Urothelium cell line (cell line): ENCODE data around the gene NAT8.
"Not testable (repeated sequence)": the region's sequence is repeated elsewhere in the genome, so short reads cannot be mapped to it uniquely, and the experiment has no call there.

ENCODE experiments used
- DNase-seq: peaks from one replicate; pipeline ENCODE4 v3.0.0; 2011; ENCODE audit warnings: low spot score, mixed read lengths
- FAIRE-seq: peaks from 2 replicates; lab custom pipeline; 2011; peaks lifted over from hg19 to GRCh38; lab: Jason Lieb, UNC

Gene NAT8, protein sequence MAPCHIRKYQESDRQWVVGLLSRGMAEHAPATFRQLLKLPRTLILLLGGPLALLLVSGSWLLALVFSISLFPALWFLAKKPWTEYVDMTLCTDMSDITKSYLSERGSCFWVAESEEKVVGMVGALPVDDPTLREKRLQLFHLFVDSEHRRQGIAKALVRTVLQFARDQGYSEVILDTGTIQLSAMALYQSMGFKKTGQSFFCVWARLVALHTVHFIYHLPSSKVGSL

DNA sequence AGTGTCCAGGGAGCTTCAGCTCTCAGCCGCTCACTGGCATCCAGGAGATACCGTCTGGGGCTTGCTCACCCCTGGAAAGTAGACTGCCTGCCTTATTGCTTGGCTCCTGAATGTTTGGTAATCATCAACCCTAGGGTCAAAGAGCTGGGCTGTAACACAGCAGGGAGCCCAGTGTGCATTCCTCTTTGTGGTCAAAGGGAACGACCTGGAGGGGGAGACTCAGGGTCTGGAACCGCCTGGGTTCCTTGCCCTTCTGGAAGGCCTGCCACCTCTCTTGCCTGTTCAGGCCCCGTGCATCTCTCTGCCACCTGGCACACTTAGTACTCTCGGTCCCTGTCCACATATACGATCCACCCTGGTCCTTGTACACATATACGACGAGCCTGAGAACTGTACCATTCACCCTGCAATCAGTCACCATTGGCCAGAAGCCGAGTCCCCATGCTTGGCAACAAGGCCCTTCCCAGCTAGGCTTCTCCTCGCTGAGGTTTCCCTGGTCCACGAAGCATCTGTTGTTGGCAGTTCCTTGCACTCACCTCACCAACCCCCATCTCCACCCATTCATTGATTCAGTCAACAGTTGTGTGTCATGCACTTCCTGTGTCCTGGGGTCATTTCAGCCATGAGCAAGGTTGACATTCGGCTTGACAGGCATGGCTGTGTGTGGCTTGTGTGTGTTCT is at the start of gene NAT8:
NAT8 (minus strand) TSS at position 85 of the 681 bp plus-strand sequence. CDS start 794 bp downstream, outside the sequence.
- DNase-seq, result no peak
- peak; percentile 77 for FAIRE-seq

DNA sequence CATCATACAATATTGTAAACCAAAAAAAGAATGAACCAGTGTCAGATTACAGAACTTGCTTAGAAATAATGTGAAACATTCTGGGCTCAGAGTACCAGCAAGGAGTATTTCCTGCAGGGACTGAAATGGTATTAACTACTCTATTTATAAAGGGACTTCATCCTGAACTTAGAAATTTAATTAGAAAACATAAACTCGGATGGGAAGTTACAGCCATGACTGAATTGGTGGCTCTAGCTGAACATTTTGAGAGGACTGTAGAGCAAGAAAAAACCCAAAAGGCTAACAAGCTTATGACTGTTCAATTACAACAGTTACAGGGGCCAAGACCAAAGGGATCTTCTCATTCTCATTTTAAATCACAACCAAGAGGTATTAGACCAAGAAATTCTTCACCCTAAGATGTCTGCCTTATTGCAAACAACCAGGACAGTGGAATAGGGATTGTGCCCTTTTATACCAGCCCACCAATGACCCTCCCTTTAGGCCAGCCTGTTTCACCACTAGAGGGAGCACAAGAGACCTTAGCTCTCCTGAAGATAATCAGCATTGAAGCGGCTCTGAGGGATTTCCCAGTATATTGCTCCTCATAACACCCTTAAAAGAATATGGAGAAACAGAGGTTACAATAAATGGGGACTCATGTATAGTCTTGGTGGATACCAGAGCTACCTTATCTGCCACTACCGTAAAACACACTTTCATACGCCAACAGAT is 48.3 kb upstream of the NAT8 start:
- DNase-seq, result not testable (repeated sequence)
- FAIRE-seq, result peak; percentile 55

GRCh38 chr2:73688494-73688893 is 46.3 kb upstream of the NAT8 start:
- FAIRE-seq, DNase-seq: not testable (repeated sequence)

DNA sequence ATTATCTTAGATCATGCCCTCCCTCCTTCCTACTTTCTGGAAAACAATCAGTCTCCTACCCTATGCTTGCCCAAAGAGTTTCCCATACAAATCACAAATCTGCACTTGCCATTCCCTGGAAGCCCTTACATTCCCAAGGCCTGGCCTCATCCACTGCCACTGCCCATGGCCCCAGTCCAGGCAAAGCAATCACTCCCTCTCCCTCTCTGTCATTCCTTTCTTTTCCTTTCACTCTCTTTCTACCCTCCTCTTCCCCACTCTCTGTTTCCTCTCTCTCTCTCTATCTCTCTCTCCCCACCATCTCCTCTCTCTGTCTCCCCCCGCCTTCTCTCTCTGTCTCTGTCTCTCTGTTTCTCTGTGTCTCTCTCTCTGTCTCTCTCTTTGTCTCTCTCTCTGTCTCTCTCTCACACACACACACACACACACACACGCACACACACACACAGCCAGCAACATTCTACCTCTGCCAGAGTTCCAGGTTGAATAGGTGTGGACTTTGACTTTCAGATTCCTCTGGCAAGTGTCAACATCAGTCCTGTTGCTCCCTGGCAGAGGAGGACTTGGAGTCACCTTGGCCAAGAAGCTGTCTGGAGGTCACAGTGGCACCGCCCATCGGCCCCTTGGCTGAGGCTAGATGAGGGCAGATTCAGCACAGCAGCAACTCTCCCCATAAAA is 43.7 kb upstream of the NAT8 start:
- FAIRE-seq (no peak), DNase-seq (no peak)

DNA sequence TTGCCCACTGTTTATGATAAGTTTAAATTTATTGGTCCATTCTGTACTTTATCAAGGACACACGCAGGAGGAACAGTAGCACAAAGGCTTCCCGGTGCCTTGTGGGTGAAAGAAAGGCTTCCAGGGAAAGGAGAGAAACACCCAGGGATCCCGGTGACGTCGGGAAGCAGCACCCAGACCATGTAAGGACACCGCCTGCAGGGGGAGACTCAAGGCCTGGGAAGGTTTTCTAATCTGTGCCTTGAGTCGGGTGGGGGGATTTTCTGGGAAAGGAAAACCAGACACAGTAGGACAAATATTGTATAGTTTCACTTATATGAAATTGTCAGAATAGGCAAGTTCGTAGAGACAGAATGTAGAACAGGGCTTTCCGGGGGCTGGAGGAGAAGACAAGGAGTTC is 42.7 kb upstream of the NAT8 start:
- DNase-seq, result not testable (repeated sequence)
- FAIRE-seq, result peak; percentile 59

GRCh38 chr2:73684325-73684724 is 42.1 kb upstream of the NAT8 start:
- not testable (repeated sequence) for FAIRE-seq, DNase-seq

- FAIRE-seq, DNase-seq: not testable (repeated sequence)
These were observed 37.8 kb upstream of the NAT8 start for GRCh38 chr2:73679951-73680571.

DNA sequence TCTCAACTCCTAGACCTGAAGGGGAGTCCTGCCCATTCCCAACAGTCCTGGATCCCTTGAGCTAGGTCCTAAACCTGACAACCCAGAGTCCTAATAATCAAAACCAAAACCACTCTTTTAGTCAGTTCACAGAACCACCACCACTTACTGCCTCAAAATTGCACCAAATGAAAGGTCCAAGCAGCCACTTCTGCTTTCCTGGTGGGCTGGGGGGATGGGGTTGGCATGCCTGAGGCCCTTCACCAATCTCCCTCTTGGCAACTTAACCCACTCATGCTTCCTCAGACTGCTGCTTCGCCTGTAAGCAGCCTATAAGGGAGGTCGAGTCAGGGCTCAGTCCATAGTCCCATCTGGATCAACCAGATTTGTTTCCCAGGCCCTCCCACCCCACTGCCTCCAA is 37.0 kb upstream of the NAT8 start:
- DNase-seq, FAIRE-seq: not testable (repeated sequence)

- FAIRE-seq, DNase-seq: not testable (repeated sequence)
These were observed 35.8 kb upstream of the NAT8 start for GRCh38 chr2:73678008-73678407.

- DNase-seq, result not testable (repeated sequence)
- peak; percentile 53 for FAIRE-seq
These were observed 34.0 kb upstream of the NAT8 start for GRCh38 chr2:73676211-73676610.

DNA sequence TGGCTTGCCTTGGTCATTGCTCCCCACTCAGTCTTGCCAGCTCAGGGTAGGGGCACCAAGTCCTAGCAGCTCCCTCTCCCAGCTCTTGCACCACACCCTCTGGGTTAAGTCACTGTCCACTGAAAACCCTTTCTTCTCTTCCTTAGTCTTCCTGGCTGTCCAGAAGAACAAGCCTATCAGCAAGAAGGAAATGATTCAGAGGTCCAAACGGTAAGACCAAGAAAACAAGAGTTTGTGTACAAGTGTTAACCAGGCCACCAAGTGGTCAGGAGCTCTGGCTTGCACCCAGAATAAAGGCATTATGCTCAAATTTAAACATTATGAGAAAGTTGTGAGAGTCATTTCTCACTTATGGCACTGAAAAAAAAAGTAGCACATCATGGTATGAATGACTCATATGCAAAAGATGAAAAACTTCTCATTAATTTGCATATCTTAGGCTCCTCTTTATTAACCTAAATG is 32.5 kb upstream of the NAT8 start:
- DNase-seq, FAIRE-seq: not testable (repeated sequence)

DNA sequence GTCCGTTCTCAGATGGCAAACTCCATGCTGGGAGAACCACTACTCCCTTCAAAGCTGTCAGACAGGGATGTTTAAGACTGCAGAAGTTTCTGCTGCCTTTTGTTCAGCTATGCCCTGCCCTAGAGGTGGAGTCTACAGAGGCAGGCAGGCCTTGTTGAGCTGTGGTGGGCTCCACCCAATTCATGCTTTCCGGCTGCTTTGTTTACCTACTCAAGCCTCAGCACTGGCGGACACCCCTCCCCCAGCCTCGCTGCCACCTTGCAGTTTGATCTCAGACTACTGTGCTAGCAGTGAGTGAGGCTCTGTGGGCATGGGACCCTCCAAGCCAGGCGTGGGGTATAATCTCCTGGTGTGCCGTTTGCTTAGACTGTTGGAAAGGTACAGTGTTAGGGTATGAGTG is 27.8 kb upstream of the NAT8 start:
- not testable (repeated sequence) for DNase-seq, FAIRE-seq

GRCh38 chr2:73667239-73667638 is 25.0 kb upstream of the NAT8 start:
- not testable (repeated sequence) for DNase-seq, FAIRE-seq

DNA sequence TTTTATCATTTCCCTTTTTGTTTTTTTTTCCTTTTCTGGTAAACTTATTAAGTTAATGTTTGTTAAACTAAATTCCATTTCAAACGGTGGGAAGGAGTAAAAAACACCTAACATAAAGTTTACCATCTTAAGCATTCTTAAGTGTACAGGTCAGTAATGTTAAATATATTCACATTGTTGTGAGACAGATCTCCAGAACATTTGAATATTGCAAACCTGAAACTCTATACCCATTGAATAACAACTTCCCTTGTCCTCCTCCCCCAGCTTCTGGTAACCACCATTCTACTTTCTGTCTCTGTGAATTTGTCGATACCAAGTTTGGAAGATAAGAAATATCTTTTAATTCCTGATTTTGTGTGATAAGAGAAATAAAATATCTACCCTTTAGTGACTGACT is 12.0 kb upstream of the NAT8 start:
- FAIRE-seq, result no peak
- DNase-seq, result no peak

GRCh38 chr2:73652348-73652747 is 10.1 kb upstream of the NAT8 start:
- no peak for FAIRE-seq
- no peak for DNase-seq

GRCh38 chr2:73651591-73652230 is 9.5 kb upstream of the NAT8 start:
- FAIRE-seq (no peak), DNase-seq (no peak)

GRCh38 chr2:73647690-73648089 is 5.5 kb upstream of the NAT8 start:
- not testable (repeated sequence) for FAIRE-seq, DNase-seq

DNA sequence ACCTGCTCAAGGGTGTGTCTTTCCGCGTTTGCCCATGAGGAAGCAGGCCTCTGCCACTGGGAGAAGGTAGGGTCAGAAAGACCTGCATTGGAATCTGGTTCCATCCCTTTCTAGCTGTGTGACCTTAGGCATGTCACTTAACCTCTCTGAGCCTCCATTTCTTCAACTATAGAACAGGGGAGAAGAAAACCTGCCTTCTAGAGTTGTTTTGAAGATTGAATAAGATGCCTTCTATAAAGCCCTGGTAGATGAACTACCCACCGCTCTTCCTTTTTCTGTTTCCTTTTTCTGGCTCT is 507 bp downstream of the NAT8 start:
- DNase-seq (no peak), FAIRE-seq (no peak)

DNA sequence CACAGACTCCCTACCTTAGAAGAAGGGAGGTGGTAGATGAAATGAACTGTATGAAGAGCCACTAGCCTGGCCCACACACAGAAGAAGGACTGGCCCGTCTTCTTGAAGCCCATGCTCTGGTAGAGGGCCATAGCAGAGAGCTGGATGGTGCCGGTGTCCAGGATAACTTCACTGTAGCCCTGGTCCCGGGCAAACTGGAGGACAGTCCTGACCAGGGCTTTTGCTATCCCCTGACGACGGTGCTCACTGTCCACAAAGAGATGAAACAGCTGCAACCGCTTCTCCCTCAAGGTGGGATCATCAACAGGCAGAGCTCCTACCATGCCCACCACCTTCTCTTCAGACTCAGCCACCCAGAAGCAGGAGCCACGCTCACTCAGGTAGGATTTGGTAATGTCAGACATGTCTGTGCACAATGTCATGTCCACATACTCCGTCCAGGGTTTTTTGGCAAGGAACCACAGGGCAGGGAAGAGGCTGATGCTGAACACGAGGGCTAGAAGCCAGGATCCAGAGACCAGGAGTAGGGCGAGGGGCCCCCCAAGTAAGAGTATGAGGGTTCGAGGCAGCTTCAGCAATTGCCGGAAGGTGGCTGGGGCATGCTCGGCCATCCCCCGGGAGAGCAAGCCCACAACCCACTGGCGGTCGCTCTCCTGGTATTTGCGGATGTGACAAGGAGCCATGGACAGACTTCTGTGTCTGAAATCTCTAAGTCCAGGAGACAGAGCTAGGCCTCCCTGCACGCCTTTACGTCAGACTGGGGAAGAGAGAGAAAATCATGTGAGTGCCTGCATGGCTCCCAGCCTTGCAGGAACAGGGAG is 1.1 kb downstream of the NAT8 start:
- FAIRE-seq (no peak), DNase-seq (no peak)
